Measurements from ENCODE around the gene ESR2.

DNA sequence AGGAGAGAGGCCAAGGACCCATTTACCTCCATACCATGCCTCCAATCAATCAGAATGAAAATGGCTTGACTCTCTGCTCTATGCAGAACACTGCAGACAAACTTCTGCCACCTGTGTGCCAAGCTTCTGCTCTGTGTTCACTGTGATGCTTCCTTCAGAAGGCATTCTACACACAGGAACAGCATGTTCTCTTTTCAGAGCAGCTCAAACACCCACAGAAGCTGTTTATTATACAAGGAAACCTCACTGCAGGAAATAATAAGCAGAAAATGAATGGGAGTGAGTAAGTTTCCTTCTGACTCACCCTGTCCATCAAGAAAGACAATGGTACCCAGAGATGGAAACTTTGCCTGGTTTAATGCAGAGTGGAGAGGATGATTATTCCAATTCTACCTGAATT is 2.4 kb upstream of the ESR2 start:
- no peak for TF ChIP-seq YY1 (IDR thresholded peaks at IDR 0.05; ENCODE audit: low read depth)
- TF ChIP-seq POLR2AphosphoS5 (IDR thresholded peaks at IDR 0.05; ENCODE audit: low read depth, low read length): no peak
- TF ChIP-seq MXI1 (IDR thresholded peaks at IDR 0.05; ENCODE audit: low read depth, low read length): no peak
- no peak for TF ChIP-seq ELF1 (IDR thresholded peaks at IDR 0.05)
- no peak for TF ChIP-seq CTCF (IDR thresholded peaks at IDR 0.05)
- TF ChIP-seq, protein P1, sequence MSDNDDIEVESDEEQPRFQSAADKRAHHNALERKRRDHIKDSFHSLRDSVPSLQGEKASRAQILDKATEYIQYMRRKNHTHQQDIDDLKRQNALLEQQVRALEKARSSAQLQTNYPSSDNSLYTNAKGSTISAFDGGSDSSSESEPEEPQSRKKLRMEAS (IDR thresholded peaks at IDR 0.05; ENCODE audit: low read depth): no peak
- TF ChIP-seq TAF1 (IDR thresholded peaks at IDR 0.05; ENCODE audit: borderline replicate concordance, low read depth, low read length): no peak
- no peak for TF ChIP-seq USF2 (IDR thresholded peaks at IDR 0.05; ENCODE audit: borderline replicate concordance, low read depth, low read length)
- TF ChIP-seq RFX5 (IDR thresholded peaks at IDR 0.05; ENCODE audit: low read length): no peak
- TF ChIP-seq RAD21 (IDR thresholded peaks at IDR 0.05; ENCODE audit: low read length): no peak
- TF ChIP-seq SIN3A (IDR thresholded peaks at IDR 0.05; ENCODE audit: borderline replicate concordance, low read depth, low read length): no peak
- peak; percentile 24; the same call in 1 of the 2 replicates for TF ChIP-seq FOSL2 (IDR thresholded peaks at IDR 0.05; ENCODE audit: borderline replicate concordance, low read depth)

Data from SK-N-SH (cell line).